Measurements from ENCODE around the gene TCF7L2.

GRCh38 chr10:113213035-113213434 lies 263.0 kb downstream of the TCF7L2 start:
- TF ChIP-seq, protein P1, sequence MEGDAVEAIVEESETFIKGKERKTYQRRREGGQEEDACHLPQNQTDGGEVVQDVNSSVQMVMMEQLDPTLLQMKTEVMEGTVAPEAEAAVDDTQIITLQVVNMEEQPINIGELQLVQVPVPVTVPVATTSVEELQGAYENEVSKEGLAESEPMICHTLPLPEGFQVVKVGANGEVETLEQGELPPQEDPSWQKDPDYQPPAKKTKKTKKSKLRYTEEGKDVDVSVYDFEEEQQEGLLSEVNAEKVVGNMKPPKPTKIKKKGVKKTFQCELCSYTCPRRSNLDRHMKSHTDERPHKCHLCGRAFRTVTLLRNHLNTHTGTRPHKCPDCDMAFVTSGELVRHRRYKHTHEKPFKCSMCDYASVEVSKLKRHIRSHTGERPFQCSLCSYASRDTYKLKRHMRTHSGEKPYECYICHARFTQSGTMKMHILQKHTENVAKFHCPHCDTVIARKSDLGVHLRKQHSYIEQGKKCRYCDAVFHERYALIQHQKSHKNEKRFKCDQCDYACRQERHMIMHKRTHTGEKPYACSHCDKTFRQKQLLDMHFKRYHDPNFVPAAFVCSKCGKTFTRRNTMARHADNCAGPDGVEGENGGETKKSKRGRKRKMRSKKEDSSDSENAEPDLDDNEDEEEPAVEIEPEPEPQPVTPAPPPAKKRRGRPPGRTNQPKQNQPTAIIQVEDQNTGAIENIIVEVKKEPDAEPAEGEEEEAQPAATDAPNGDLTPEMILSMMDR (IDR thresholded peaks at IDR 0.05): no peak
- no peak for TF ChIP-seq POLR2A (IDR thresholded peaks at IDR 0.05)

Data from body of pancreas (tissue), 4 donors.